ENCODE data around the gene IDH1. TPM values are rescaled to one million over a fixed set of nuclear protein-coding genes. Genes with fewer than 3 reads are reported as not detected.

Gene IDH1
- total and polyA plus RNA-seq, 9 donors = 39.9 to 236 (median 73.8) TPM

DNA sequence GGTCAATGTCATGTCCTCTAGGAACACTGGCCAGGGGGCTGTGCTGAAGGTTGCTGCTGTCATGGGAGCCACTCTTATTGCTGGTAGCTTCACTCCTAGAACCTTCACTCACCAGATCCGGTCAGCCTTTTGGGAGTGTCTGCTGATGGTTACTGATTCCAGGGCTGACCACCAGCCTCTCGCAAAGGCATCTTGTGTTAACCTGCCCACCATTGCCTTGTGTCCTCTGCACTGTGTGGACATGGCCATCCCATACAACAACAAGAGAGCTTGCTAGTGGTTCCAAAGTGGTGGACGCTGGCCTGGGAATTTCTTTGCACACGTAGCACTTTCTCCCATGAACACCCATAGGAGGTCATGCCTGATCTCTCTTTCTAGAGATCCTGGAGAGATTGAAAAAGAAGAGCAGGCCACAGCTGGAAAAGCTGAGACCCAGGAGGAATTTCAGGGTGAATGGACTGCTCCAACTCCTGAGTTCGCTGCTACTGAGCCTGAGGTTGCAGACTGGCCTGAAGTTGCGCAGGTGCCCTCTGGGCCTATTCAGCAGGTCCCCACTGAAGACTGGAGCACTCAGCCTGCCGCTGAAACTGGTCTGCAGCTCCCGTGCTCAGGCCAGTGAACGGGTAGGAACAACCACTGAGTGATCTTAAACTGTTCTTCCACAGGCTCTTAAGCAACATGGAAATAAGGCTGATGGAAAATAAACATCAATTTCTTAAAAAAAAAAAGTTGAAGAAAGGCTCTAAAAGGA lies 46.4 kb downstream of the IDH1 start:
- WGBS, 3 donors = 92 to 94% (median 93%) methylated on average over 9 of the region's 9 CpGs
- Histone ChIP-seq H3K27me3 (no peaks in the 10 kb centered on the region), H3K27ac (no peak overlapping the region), H3K4me1 (ENCODE audit: insufficient read depth) (peaks cover 3% of the 10 kb centered on the region), H3K36me3 (no peaks in the 10 kb centered on the region), H3K4me3 (no peak overlapping the region), H3K9me3 (no peaks in the 10 kb centered on the region)
- TF ChIP-seq, protein P1, sequence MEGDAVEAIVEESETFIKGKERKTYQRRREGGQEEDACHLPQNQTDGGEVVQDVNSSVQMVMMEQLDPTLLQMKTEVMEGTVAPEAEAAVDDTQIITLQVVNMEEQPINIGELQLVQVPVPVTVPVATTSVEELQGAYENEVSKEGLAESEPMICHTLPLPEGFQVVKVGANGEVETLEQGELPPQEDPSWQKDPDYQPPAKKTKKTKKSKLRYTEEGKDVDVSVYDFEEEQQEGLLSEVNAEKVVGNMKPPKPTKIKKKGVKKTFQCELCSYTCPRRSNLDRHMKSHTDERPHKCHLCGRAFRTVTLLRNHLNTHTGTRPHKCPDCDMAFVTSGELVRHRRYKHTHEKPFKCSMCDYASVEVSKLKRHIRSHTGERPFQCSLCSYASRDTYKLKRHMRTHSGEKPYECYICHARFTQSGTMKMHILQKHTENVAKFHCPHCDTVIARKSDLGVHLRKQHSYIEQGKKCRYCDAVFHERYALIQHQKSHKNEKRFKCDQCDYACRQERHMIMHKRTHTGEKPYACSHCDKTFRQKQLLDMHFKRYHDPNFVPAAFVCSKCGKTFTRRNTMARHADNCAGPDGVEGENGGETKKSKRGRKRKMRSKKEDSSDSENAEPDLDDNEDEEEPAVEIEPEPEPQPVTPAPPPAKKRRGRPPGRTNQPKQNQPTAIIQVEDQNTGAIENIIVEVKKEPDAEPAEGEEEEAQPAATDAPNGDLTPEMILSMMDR (IDR thresholded peaks at IDR 0.05) = no peak
- TF ChIP-seq POLR2A (IDR thresholded peaks at IDR 0.05) = no peak
- no peak for TF ChIP-seq EP300 (IDR thresholded peaks at IDR 0.05)
- intact Hi-C loops (cut with DNase I) = no loop called here
- no peak for DNase-seq

- 77 to 87% (median 82%) methylated on average over 3 of the region's 3 CpGs for WGBS, 3 donors
- H3K4me1 ChIP-seq (ENCODE audit: insufficient read depth) = peaks cover 1% of the 10 kb centered on the region
- intact Hi-C loops (cut with DNase I) = no loop called here
- TF ChIP-seq, protein P1 (IDR thresholded peaks at IDR 0.05) = no peak
- no peak for TF ChIP-seq EP300 (IDR thresholded peaks at IDR 0.05)
- no peak for TF ChIP-seq POLR2A (IDR thresholded peaks at IDR 0.05)
- H3K4me3 ChIP-seq = no peak overlapping the region
- H3K9me3 ChIP-seq = no peaks in the 10 kb centered on the region
- no peaks in the 10 kb centered on the region for H3K36me3 ChIP-seq
- no peak overlapping the region for H3K27ac ChIP-seq
- H3K27me3 ChIP-seq = no peaks in the 10 kb centered on the region
- no peak for DNase-seq
These were observed 47.1 kb downstream of the IDH1 start for GRCh38 chr2:208207769-208208168.

DNA sequence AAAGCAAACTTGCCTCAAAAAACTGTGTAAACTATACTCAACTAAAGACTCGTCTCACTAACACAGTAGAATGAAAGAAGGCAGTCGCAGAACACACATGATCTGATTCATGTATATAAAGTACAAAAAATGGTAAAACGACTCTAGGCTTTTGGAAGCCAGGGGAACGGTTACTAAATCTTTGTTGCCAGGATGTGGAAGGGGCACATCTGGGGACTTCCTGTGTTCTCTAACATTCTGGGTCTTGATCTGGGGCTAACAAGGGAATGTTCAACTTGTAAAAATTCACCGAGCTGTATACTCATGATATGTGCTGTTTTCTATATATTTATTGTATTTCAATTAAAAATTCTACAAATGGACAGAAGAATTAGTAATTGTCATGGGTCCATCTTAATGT lies 50.7 kb downstream of the IDH1 start:
- H3K27ac ChIP-seq = peak overlapping the region in 1 of 2 donors; percentile 23
- peaks cover 1% of the 10 kb centered on the region for H3K4me1 ChIP-seq (ENCODE audit: insufficient read depth)
- H3K4me3 ChIP-seq = no peak overlapping the region
- no peak for TF ChIP-seq POLR2A (IDR thresholded peaks at IDR 0.05)
- no peak for TF ChIP-seq EP300 (IDR thresholded peaks at IDR 0.05)
- TF ChIP-seq, protein P1 (IDR thresholded peaks at IDR 0.05) = no peak
- H3K27me3 ChIP-seq = no peaks in the 10 kb centered on the region
- intact Hi-C loops (cut with DNase I) = no loop called here
- 51 to 63% (median 61%) methylated on average over 5 of the region's 5 CpGs for WGBS, 3 donors
- no peaks in the 10 kb centered on the region for H3K36me3 ChIP-seq
- DNase-seq = no peak
- H3K9me3 ChIP-seq = no peaks in the 10 kb centered on the region

DNA sequence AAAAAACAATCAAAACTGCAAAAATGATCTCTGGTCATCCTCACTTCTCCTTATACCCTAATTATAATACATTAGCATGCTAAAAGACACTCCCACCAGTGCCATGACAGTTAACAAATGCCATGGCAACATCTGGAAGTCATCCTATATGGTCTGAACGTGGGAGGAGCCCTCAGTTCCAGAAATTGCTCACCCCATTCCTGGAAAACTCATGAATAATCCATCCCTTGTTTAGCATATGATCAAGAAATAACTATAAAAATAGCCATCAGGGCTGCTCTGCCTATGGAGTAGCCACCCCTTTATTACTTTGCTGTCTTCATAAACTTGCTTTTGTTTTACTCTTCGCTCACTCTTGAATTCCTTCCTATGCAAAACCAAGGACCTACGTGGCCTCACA lies 59.3 kb downstream of the IDH1 start:
- 81 to 89% (median 83%) methylated on average over 3 of the region's 3 CpGs for WGBS, 3 donors
- no peaks in the 10 kb centered on the region for H3K4me1 ChIP-seq (ENCODE audit: insufficient read depth)
- no peak for TF ChIP-seq POLR2A (IDR thresholded peaks at IDR 0.05)
- TF ChIP-seq, protein P1 (IDR thresholded peaks at IDR 0.05) = no peak
- TF ChIP-seq EP300 (IDR thresholded peaks at IDR 0.05) = no peak
- H3K4me3 ChIP-seq = no peak overlapping the region
- no peak for DNase-seq
- intact Hi-C loops (cut with DNase I) = no loop called here
- no peaks in the 10 kb centered on the region for H3K36me3 ChIP-seq
- H3K9me3 ChIP-seq = no peaks in the 10 kb centered on the region
- H3K27me3 ChIP-seq = no peaks in the 10 kb centered on the region
- no peak overlapping the region for H3K27ac ChIP-seq

All from ovary (tissue), 9 donors.